Progenitor cell of endocrine pancreas (in vitro differentiated cells): ENCODE results near the gene HBS1L. TPM values are rescaled to one million over a fixed set of nuclear protein-coding genes. Genes with fewer than 3 reads are reported as not detected.

Experiments used
- DNase-seq: peaks from one replicate; pipeline ENCODE4 v3.0.0; 2021; ENCODE audit warnings: low spot score; ENCODE audit not compliant: unreplicated experiment
- H3K27ac Mint-ChIP-seq: 2 replicates; pipeline ENCODE4 v1.8.0; 2021; ENCODE audit warnings: mild to moderate bottlenecking, moderate library complexity, mixed read lengths
- H3K27me3 Mint-ChIP-seq: 2 replicates; pipeline ENCODE4 v1.8.0; 2021; ENCODE audit warnings: mixed read lengths
- H3K36me3 Mint-ChIP-seq: 2 replicates; pipeline ENCODE4 v1.8.0; 2022; ENCODE audit warnings: mixed read lengths; ENCODE audit not compliant: insufficient read depth
- H3K4me1 Mint-ChIP-seq: 2 replicates; pipeline ENCODE4 v1.8.0; 2021; ENCODE audit warnings: low read depth, mixed read lengths
- H3K4me3 Mint-ChIP-seq: 2 replicates; pipeline ENCODE4 v1.8.0; 2021; ENCODE audit warnings: low read depth, mild to moderate bottlenecking, moderate library complexity, mixed read lengths
- H3K9me3 Mint-ChIP-seq: 2 replicates; pipeline ENCODE4 v1.8.0; 2021; ENCODE audit warnings: low read depth, mixed read lengths
- total RNA-seq: library from RNA; stranded (reverse); gene quantifications from 2 replicates; pipeline ENCODE4 v1.2.1, GENCODE V29; 2021
- TF ChIP-seq, protein P1 (sequence below): fragments of 200-600 bp; sonication (generic); IDR thresholded peaks from one replicate; pipeline ENCODE4 v1.5.0; 2021; ENCODE audit warnings: antibody characterized with exemption, mild to moderate bottlenecking; ENCODE audit not compliant: unreplicated experiment

The HBS1L gene
- total RNA-seq, 1 donor from 2014 or later, result 77.2 TPM

DNA sequence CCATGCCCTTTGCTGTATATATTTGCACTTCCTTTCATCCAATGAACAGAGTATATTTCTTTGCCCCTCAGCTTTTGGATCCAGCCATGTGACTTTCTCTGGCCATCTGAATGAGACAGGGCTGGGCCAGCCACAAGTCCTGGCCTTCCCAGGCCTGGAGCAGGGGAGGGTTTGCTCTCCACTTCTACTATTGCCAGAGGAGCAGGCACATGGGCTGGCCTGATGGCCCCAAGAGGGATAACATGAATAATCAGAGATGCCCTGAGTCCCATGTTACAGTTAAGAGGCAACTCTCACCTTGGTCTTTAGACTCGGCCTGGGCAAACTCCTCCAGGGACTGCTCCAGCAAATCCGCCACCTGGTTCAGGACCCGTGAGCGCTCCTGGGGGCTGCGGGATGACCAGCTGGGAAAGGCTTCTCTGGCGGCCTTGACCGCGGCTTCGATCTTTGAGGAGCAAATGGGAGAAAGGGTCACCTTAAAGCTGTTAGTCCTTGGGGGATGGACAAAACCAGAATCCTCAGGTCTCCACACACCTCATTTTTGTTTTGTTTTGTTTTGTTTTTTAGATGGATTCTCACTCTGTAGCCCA is 111.0 kb downstream of the HBS1L start:
- no peak for DNase-seq
- H3K27ac Mint-ChIP-seq, result no peak overlapping the region
- peaks cover 7% of the 10 kb centered on the region for H3K9me3 Mint-ChIP-seq
- H3K36me3 Mint-ChIP-seq, result no peaks in the 10 kb centered on the region
- H3K27me3 Mint-ChIP-seq, result no peaks in the 10 kb centered on the region
- TF ChIP-seq, protein P1, sequence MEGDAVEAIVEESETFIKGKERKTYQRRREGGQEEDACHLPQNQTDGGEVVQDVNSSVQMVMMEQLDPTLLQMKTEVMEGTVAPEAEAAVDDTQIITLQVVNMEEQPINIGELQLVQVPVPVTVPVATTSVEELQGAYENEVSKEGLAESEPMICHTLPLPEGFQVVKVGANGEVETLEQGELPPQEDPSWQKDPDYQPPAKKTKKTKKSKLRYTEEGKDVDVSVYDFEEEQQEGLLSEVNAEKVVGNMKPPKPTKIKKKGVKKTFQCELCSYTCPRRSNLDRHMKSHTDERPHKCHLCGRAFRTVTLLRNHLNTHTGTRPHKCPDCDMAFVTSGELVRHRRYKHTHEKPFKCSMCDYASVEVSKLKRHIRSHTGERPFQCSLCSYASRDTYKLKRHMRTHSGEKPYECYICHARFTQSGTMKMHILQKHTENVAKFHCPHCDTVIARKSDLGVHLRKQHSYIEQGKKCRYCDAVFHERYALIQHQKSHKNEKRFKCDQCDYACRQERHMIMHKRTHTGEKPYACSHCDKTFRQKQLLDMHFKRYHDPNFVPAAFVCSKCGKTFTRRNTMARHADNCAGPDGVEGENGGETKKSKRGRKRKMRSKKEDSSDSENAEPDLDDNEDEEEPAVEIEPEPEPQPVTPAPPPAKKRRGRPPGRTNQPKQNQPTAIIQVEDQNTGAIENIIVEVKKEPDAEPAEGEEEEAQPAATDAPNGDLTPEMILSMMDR, result no peak
- H3K4me1 Mint-ChIP-seq, result no peaks in the 10 kb centered on the region
- H3K4me3 Mint-ChIP-seq, result no peak overlapping the region

- Mint-ChIP-seq H3K27ac (no peak overlapping the region), H3K9me3 (no peaks in the 10 kb centered on the region), H3K4me1 (peaks cover 11% of the 10 kb centered on the region), H3K27me3 (peaks cover 2% of the 10 kb centered on the region), H3K36me3 (no peaks in the 10 kb centered on the region), H3K4me3 (no peak overlapping the region)
- TF ChIP-seq, protein P1, result no peak
- no peak for DNase-seq
Measured at GRCh38 chr6:134938896-134939295, 115.7 kb downstream of the HBS1L start.

DNA sequence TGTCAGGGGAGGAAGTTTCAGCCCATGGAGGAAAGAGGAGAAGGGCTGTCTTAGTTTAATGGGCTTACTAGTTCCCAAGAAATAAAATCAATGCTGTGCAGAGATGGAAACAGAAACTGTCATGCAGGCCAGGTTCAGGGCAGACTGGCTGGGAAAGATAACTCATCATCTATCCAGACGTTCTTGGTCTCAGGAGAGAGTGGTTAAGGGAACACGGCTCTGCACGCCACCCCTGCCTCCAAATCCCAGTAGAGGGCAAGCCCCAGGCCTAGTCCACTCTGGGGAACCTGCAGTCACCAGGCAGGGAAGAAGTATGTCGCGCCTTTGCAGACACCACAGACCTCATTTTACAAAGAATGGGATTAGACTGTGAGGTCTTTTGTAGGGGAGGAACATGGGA is 117.2 kb downstream of the HBS1L start:
- H3K36me3 Mint-ChIP-seq, result no peaks in the 10 kb centered on the region
- peaks cover 11% of the 10 kb centered on the region for H3K4me1 Mint-ChIP-seq
- DNase-seq, result no peak
- TF ChIP-seq, protein P1, result no peak
- H3K27me3 Mint-ChIP-seq, result peaks cover 2% of the 10 kb centered on the region
- no peak overlapping the region for H3K27ac Mint-ChIP-seq
- H3K4me3 Mint-ChIP-seq, result no peak overlapping the region
- H3K9me3 Mint-ChIP-seq, result no peaks in the 10 kb centered on the region

DNA sequence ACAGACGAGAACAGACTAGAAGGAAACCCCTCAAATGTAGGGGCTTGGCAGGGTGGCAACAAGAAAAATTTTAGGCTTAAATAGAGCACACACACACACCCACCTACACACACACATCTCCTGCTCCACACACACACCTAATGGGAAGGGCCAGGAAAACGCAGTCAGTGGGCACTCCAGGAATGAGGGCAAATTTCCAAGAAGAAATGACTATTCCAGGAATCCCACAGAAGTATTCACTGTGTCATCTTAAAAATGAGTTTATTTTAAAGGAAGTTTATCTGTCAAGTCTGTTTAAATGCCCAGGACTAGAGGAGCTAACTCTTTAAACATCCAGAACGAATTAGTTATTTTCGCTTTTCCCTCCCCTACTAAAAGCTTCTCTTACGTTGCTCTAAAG is 117.7 kb downstream of the HBS1L start:
- no peak for DNase-seq
- TF ChIP-seq, protein P1, result no peak
- Mint-ChIP-seq H3K9me3 (no peaks in the 10 kb centered on the region), H3K4me1 (peaks cover 11% of the 10 kb centered on the region), H3K27ac (no peak overlapping the region), H3K36me3 (no peaks in the 10 kb centered on the region), H3K4me3 (no peak overlapping the region), H3K27me3 (peaks cover 2% of the 10 kb centered on the region)

GRCh38 chr6:134936476-134936875 is 118.1 kb downstream of the HBS1L start:
- Mint-ChIP-seq H3K4me1 (peaks cover 11% of the 10 kb centered on the region), H3K36me3 (no peaks in the 10 kb centered on the region), H3K9me3 (no peaks in the 10 kb centered on the region), H3K27ac (no peak overlapping the region), H3K4me3 (no peak overlapping the region), H3K27me3 (peaks cover 2% of the 10 kb centered on the region)
- TF ChIP-seq, protein P1, result no peak
- DNase-seq, result no peak
